Measurements from ENCODE around the gene SLC7A5. TPM values are rescaled to one million over a fixed set of nuclear protein-coding genes. Genes with fewer than 3 reads are reported as not detected.
"Not testable (repeated sequence)": the region's sequence is repeated elsewhere in the genome, so short reads cannot be mapped to it uniquely, and the experiment has no call there.

The SLC7A5 gene
- total and polyA plus RNA-seq, 4 donors = 1.8 to 14.5 (median 4.4) TPM

GRCh38 chr16:87880117-87880696 is 10.9 kb upstream of the SLC7A5 start:
- intact Hi-C loops (cut with DNase I) = no loop called here
- no peak for DNase-seq
- Histone ChIP-seq H3K4me1 (ENCODE audit: control insufficient read depth in 1 of 2, insufficient read depth in 2 of 2, low read length in 2 of 2) (no peaks in the 10 kb centered on the region), H3K27ac (ENCODE audit: low read depth in 1 of 2, low read length in 2 of 2) (no peak overlapping the region), H3K9me3 (ENCODE audit: control insufficient read depth, low read length) (no peaks in the 10 kb centered on the region), H3K4me3 (ENCODE audit: low read length in 2 of 2) (no peak overlapping the region), H3K27me3 (ENCODE audit: control insufficient read depth in 1 of 2, insufficient read depth in 2 of 2, low read length in 1 of 2) (no peaks in the 10 kb centered on the region), H3K36me3 (ENCODE audit: control insufficient read depth in 1 of 2, insufficient read depth in 2 of 2, low read length in 1 of 2) (no peaks in the 10 kb centered on the region)
- no peak for ATAC-seq (ENCODE audit: low FRiP score)
- 62 to 63% methylated on average over 17 of the region's 17 CpGs for WGBS, 2 donors

GRCh38 chr16:87879411-87880013 is 10.2 kb upstream of the SLC7A5 start:
- ATAC-seq (ENCODE audit: low FRiP score); H3K4me1 ChIP-seq (ENCODE audit: control insufficient read depth in 1 of 2, insufficient read depth in 2 of 2, low read length in 2 of 2); H3K9me3 ChIP-seq (ENCODE audit: control insufficient read depth, low read length); H3K4me3 ChIP-seq (ENCODE audit: low read length in 2 of 2); H3K27me3 ChIP-seq (ENCODE audit: control insufficient read depth in 1 of 2, insufficient read depth in 2 of 2, low read length in 1 of 2); H3K36me3 ChIP-seq (ENCODE audit: control insufficient read depth in 1 of 2, insufficient read depth in 2 of 2, low read length in 1 of 2); H3K27ac ChIP-seq (ENCODE audit: low read depth in 1 of 2, low read length in 2 of 2); intact Hi-C loops (cut with DNase I); DNase-seq: not testable (repeated sequence)
- WGBS, 2 donors = 92 to 93% methylated on average over 5 of the region's 5 CpGs

GRCh38 chr16:87878704-87879103 is 9.4 kb upstream of the SLC7A5 start:
- H3K9me3 ChIP-seq (ENCODE audit: control insufficient read depth, low read length) = no peaks in the 10 kb centered on the region
- H3K4me1 ChIP-seq (ENCODE audit: control insufficient read depth in 1 of 2, insufficient read depth in 2 of 2, low read length in 2 of 2) = no peaks in the 10 kb centered on the region
- H3K27ac ChIP-seq (ENCODE audit: low read depth in 1 of 2, low read length in 2 of 2) = no peak overlapping the region
- WGBS, 2 donors = 72 to 75% methylated on average over 5 of the region's 5 CpGs
- H3K36me3 ChIP-seq (ENCODE audit: control insufficient read depth in 1 of 2, insufficient read depth in 2 of 2, low read length in 1 of 2) = no peaks in the 10 kb centered on the region
- intact Hi-C loops (cut with DNase I) = no loop called here
- no peak overlapping the region for H3K4me3 ChIP-seq (ENCODE audit: low read length in 2 of 2)
- ATAC-seq (ENCODE audit: low FRiP score) (no peak), DNase-seq (no peak)
- no peaks in the 10 kb centered on the region for H3K27me3 ChIP-seq (ENCODE audit: control insufficient read depth in 1 of 2, insufficient read depth in 2 of 2, low read length in 1 of 2)

- Histone ChIP-seq H3K36me3 (ENCODE audit: control insufficient read depth in 1 of 2, insufficient read depth in 2 of 2, low read length in 1 of 2) (no peaks in the 10 kb centered on the region), H3K27me3 (ENCODE audit: control insufficient read depth in 1 of 2, insufficient read depth in 2 of 2, low read length in 1 of 2) (no peaks in the 10 kb centered on the region), H3K27ac (ENCODE audit: low read depth in 1 of 2, low read length in 2 of 2) (no peak overlapping the region), H3K9me3 (ENCODE audit: control insufficient read depth, low read length) (no peaks in the 10 kb centered on the region), H3K4me3 (ENCODE audit: low read length in 2 of 2) (no peak overlapping the region), H3K4me1 (ENCODE audit: control insufficient read depth in 1 of 2, insufficient read depth in 2 of 2, low read length in 2 of 2) (no peaks in the 10 kb centered on the region)
- intact Hi-C loops (cut with DNase I) = no loop called here
- DNase-seq (no peak), ATAC-seq (ENCODE audit: low FRiP score) (no peak)
- 77 to 81% methylated on average over 19 of the region's 19 CpGs for WGBS, 2 donors
Observed at GRCh38 chr16:87877942-87878507, 8.7 kb upstream of the SLC7A5 start.

- WGBS, 2 donors = 35 to 37% methylated on average over 24 of the region's 24 CpGs
Observed at GRCh38 chr16:87874639-87875427, 5.5 kb upstream of the SLC7A5 start.

GRCh38 chr16:87870418-87871291 is 1.3 kb upstream of the SLC7A5 start:
- not testable (repeated sequence) for H3K4me3 ChIP-seq (ENCODE audit: low read length in 2 of 2); ATAC-seq (ENCODE audit: low FRiP score); H3K27ac ChIP-seq (ENCODE audit: low read depth in 1 of 2, low read length in 2 of 2); H3K9me3 ChIP-seq (ENCODE audit: control insufficient read depth, low read length); H3K4me1 ChIP-seq (ENCODE audit: control insufficient read depth in 1 of 2, insufficient read depth in 2 of 2, low read length in 2 of 2); H3K36me3 ChIP-seq (ENCODE audit: control insufficient read depth in 1 of 2, insufficient read depth in 2 of 2, low read length in 1 of 2); DNase-seq; H3K27me3 ChIP-seq (ENCODE audit: control insufficient read depth in 1 of 2, insufficient read depth in 2 of 2, low read length in 1 of 2)
- WGBS, 2 donors = 85 to 91% methylated on average over 22 to 24 of the region's 24 CpGs
- intact Hi-C loops (cut with DNase I) = loop anchor here (1.0 to 5.0 kb wide), 2 partner anchors 91 to 93 kb away; no protein-coding TSS in a partner anchor

More at GRCh38 chr16:87874639-87875427, 5.5 kb upstream of the SLC7A5 start:
- Histone ChIP-seq H3K4me1 (ENCODE audit: control insufficient read depth in 1 of 2, insufficient read depth in 2 of 2, low read length in 2 of 2) (no peaks in the 10 kb centered on the region), H3K36me3 (ENCODE audit: control insufficient read depth in 1 of 2, insufficient read depth in 2 of 2, low read length in 1 of 2) (no peaks in the 10 kb centered on the region), H3K9me3 (ENCODE audit: control insufficient read depth, low read length) (no peaks in the 10 kb centered on the region), H3K27me3 (ENCODE audit: control insufficient read depth in 1 of 2, insufficient read depth in 2 of 2, low read length in 1 of 2) (no peaks in the 10 kb centered on the region), H3K27ac (ENCODE audit: low read depth in 1 of 2, low read length in 2 of 2) (no peak overlapping the region), H3K4me3 (ENCODE audit: low read length in 2 of 2) (no peak overlapping the region)
- intact Hi-C loops (cut with DNase I) = loop anchor here in 1 of 2 donors (5.0 kb wide), 1 partner anchor 98 kb away; no protein-coding TSS in a partner anchor
- ATAC-seq (ENCODE audit: low FRiP score) (no peak), DNase-seq (no peak)

GRCh38 chr16:87869879-87870417 is 641 bp upstream of the SLC7A5 start:
- H3K27me3 ChIP-seq (ENCODE audit: control insufficient read depth in 1 of 2, insufficient read depth in 2 of 2, low read length in 1 of 2); H3K36me3 ChIP-seq (ENCODE audit: control insufficient read depth in 1 of 2, insufficient read depth in 2 of 2, low read length in 1 of 2); H3K4me3 ChIP-seq (ENCODE audit: low read length in 2 of 2); H3K4me1 ChIP-seq (ENCODE audit: control insufficient read depth in 1 of 2, insufficient read depth in 2 of 2, low read length in 2 of 2); DNase-seq; ATAC-seq (ENCODE audit: low FRiP score); H3K9me3 ChIP-seq (ENCODE audit: control insufficient read depth, low read length); H3K27ac ChIP-seq (ENCODE audit: low read depth in 1 of 2, low read length in 2 of 2): not testable (repeated sequence)
- WGBS, 2 donors = 74 to 80% methylated on average over 16 to 18 of the region's 18 CpGs
- intact Hi-C loops (cut with DNase I) = loop anchor here in 1 of 2 donors (5.0 kb wide), 1 partner anchor 93 kb away; no protein-coding TSS in a partner anchor

Measured in aorta (tissue), 5 donors.